GM21367 (cell line): ENCODE data around the gene RPS23.

Experiments
- ATAC-seq: cut with Tn5 transposase; IDR thresholded peaks from one replicate; pipeline ENCODE4 v1.9.1; 2021; ENCODE audit not compliant: unreplicated experiment

RPS23 gene

DNA sequence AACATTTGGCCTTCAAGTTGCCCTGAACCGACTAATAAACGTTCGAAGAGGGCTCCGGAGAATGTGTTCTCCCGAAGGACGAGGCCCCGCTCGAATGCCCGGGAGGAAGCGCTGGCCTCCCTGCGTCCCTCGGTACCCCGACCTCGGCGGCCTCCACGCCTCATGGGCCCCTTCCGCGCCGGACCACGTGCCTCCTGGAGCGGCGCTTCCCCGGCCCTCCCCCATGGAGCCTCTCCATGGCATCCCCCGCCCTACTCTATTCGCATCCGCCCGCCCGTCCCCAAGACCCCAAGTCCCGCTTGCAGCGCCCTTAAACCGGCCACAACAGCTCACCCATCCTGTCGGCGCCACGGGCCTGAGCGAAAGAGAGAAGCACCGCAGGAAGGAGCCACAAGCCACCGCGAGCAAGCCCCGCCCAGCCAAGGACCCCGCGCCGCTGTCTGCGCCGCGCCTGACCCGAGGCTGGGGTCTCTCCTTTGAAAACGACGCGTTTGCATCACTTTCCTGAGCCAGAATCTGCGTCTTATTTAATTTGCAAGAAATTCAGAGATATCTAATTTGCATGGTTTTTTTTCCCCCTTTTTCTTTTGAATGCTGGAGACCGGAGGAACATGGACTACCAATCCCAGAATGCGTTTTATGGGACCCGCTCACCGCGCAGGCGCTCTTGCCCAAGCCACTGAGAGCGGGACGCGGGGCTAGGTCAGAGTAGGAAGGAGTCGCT, at the start of gene RPS23:
TSS of gene RPS23 (minus strand) at position 368 of the 724 bp plus-strand sequence. CDS start at position 337, 31 bp downstream.
- peak; percentile 95 for ATAC-seq

DNA sequence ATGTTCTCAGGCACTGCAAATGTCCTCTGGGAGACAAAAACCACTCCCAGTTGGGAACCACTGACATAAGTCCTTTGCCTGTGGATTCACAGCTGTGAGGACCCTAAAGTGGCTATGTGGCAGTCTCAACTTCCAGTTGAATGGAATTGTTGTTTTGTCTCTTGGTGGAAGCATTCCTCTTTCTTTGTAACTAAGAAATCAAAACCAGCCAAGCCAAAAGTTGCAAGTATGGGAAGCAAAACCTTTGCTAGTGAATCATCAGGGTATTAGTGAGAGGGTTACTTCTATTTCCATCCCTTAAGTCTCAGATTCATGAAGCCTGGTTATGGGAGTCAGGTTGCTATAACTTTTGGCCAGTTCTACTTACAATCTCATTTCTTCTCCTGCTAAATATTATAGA, 49.8 kb upstream of the RPS23 start:
- no peak for ATAC-seq

DNA sequence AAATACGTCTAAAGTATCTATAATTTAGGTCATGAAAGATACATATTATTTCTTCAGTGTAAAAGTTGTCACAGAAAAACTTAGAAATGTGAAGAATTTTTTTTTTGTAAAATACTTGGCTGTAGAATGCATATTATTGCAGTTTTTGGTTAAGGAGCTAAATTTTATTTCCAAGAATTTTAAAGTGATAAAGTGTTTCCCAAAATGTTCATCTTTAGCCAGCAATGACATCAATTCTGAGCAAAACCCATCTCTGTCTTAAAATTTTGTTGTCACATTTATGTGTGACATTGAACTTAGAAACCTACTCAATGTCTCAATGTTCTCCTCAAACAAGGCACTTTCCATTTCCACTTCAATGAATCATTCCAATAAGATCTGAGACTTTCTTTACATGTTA, 47.8 kb upstream of the RPS23 start:
- ATAC-seq, result no peak

GRCh38 chr5:82325155-82325554, 47.0 kb upstream of the RPS23 start:
- no peak for ATAC-seq

DNA sequence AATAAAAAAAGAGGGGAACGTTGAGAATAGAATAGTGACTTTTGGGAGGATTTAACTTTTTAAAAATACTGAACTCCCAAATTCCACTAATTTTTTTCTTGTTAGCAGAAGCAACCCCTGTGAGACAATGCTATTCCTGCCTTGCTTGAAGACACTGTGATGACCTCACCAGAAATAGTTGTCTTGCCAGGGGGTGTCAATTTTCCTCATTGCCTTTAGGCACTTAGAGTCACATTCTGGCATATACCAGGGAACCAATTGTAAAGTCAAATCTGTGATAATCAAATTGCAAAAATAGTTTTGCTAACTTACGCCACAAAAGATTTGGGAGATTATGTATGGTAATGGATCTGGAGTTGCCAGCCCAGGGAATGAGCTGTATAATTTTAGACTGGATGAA, 42.8 kb upstream of the RPS23 start:
- no peak for ATAC-seq

- no peak for ATAC-seq
Observed at GRCh38 chr5:82319651-82320376, 41.7 kb upstream of the RPS23 start.

DNA sequence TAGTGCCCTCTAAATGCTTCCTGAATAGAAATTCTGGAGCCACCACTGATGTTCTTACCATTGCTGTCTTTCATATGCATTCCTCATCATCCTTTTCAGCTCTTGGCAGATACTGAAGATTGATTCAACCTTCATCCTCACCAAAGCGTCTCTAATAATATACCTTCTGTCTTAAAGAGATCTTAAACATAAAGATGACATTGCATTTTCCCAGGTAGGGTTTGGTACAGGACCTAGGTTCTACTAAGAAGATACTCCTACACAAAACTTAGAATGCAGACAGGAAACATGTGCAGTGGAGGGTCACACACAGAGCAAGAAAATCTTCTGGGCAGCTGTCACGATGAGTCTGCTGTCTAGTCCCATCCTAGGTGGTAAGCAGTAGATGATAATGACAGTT, 41.0 kb upstream of the RPS23 start:
- ATAC-seq, result no peak

DNA sequence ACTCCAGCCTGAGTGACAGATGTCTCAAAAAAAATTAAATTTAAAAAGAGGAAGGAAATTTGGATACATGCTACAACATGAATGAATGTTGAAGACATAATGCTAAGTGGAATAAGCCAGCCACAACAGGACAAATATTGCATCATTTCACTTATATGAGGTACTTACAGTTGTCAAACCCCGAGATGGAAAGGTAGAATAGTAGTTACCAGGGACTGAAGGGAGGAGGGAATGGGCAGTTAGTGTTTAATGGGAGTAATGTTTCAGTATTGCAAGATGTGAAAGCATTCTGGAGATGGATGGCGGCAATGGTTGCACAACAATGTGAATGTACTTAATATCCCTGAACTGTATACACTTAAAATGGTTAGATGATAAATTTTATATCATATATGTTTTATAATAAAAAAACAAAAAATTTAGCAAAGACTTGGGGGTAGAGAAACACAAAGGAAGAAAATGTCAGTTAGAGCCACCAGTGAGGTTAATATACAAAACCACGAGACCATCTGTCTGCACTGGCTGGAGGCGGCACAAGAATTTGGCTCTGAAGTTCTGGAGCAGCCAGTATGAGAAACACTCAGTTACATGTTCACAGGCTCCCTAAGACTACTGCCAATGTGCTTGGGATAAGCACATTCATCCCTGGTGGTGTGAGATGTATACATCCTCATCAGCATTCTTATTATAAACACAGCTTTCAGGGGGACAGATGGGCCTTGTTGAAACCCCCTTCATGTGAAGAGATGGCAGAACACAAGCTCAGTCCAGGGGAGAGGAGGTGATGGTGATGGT, 37.0 kb upstream of the RPS23 start:
- no peak for ATAC-seq

- ATAC-seq, result no peak
Observed at GRCh38 chr5:82313016-82313415, 34.9 kb upstream of the RPS23 start.

- ATAC-seq, result no peak
Observed at GRCh38 chr5:82312373-82312856, 34.3 kb upstream of the RPS23 start.

- no peak for ATAC-seq
Observed at GRCh38 chr5:82309091-82309531, 31.0 kb upstream of the RPS23 start.

GRCh38 chr5:82308416-82308815, 30.3 kb upstream of the RPS23 start:
- ATAC-seq, result no peak

- ATAC-seq, result no peak
Observed at GRCh38 chr5:82307451-82307850, 29.3 kb upstream of the RPS23 start.

DNA sequence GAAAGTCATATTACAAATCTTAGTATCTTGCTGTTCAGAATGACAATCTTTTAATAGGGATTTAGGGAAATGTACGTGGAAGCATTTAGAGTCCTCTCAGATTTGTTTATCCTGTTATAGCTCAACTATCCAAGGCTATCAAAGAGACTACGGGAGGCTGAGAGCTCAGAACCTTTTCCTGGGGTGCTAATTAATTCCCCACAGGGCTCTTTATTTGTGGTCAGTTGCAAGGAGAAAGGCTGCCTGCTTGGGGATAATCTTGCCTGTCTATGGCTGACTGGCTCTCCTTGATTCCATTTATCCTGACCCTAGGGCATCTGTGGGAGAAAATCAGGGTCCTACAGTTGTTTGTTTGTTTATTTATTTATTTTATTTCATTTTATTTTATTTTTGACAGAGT, 28.0 kb upstream of the RPS23 start:
- ATAC-seq, result no peak

GRCh38 chr5:82301190-82301589, 23.0 kb upstream of the RPS23 start:
- ATAC-seq, result no peak

GRCh38 chr5:82298668-82299067, 20.5 kb upstream of the RPS23 start:
- ATAC-seq, result no peak

DNA sequence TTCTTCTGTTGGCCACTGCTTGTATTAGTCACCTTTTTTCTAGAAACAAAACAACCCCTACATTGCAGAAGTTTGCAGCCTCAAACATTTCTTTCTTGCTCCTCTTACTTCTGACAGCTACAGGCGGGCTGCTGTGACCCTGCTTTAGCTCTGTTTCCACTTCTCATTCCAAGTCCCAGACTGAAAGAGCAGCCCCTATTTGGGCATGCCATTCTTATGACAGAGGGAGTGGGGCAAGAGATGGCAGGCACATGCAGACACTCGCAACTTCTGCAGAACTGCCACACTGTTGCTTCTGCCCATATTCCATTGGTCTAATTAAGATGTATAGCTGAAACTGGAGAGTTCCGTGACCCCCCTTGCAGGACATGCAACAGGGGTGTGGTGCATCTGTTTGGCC, 19.6 kb upstream of the RPS23 start:
- ATAC-seq, result no peak

GRCh38 chr5:82296929-82297328, 18.8 kb upstream of the RPS23 start:
- ATAC-seq, result no peak

DNA sequence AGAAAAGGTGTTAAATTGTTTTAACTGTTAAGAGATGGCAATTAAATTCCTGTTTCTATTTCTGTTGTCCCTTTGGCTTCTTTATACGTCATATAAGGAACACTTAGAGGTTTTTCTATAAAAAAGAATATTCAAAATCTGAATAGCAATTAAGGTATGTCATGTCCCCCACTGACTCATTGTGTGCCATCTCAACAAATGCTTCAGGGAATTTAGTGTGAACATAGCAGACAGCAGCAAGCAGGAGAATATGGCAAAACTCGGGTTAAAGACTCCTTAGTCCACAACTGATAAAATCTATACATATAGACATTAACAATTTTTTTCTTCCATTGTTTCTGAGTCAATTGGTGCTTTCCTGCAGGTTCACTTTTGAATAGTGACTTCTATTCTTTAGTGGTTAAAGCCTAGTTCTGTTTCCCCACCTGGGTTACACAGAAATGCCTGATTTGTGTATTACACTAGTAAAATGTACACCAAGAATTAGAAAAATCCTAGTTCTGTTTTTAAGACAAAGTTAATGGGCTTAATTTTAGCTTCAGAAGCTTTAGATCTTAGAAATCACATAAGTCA, 17.9 kb upstream of the RPS23 start:
- ATAC-seq, result no peak

GRCh38 chr5:82295144-82295543, 17.0 kb upstream of the RPS23 start:
- no peak for ATAC-seq

GRCh38 chr5:82291420-82291819, 13.3 kb upstream of the RPS23 start:
- no peak for ATAC-seq
